Endothelial cell of umbilical vein (primary cell): Measurements from ENCODE around the gene NEO1.

Experiments used
- EZH2 ChIP-seq: IDR thresholded peaks from 2 replicates; pipeline ENCODE4 v1.6.1; 2012; ENCODE audit warnings: borderline replicate concordance, low read depth, mild to moderate bottlenecking, moderate library complexity, low read length, inconsistent platforms; ENCODE audit not compliant: severe bottlenecking
- JUN ChIP-seq: IDR thresholded peaks from 2 replicates; pipeline ENCODE4 v1.6.1; 2011; ENCODE audit warnings: borderline replicate concordance, low read depth; ENCODE audit not compliant: insufficient read length, insufficient read depth
- MYC ChIP-seq: IDR thresholded peaks from one replicate; pipeline ENCODE4 v1.6.1; 2011; ENCODE audit warnings: mild to moderate bottlenecking, low read depth, low read length
- POLR2A ChIP-seq: IDR thresholded peaks from 2 replicates; pipeline ENCODE4 v1.6.1; 2012; ENCODE audit warnings: low read depth, mild to moderate bottlenecking, control low read depth, low read length
- POLR2AphosphoS5 ChIP-seq: IDR thresholded peaks from 2 replicates; pipeline ENCODE4 v1.6.1; 2012; ENCODE audit warnings: low read depth, mild to moderate bottlenecking, control low read depth, low read length, moderate library complexity; ENCODE audit not compliant: insufficient read depth
- TF ChIP-seq, protein P1 (sequence below), 2 donors: IDR thresholded peaks; 1 replicate in 1 of 2; 2 replicates in 1 of 2; pipeline ENCODE4 v1.5.1; 2011; ENCODE audit warnings: low read length in 2 of 2, mild to moderate bottlenecking in 2 of 2, moderate library complexity in 2 of 2, control low read depth in 1 of 2, inconsistent platforms in 1 of 2, low read depth in 1 of 2; ENCODE audit not compliant: insufficient read depth in 1 of 2; ENCODE audit errors: extremely low read depth in 1 of 2
- TF ChIP-seq, protein P2 (sequence below): IDR thresholded peaks from 2 replicates; pipeline ENCODE4 v1.6.1; 2011; ENCODE audit not compliant: insufficient read depth, insufficient read length

DNA sequence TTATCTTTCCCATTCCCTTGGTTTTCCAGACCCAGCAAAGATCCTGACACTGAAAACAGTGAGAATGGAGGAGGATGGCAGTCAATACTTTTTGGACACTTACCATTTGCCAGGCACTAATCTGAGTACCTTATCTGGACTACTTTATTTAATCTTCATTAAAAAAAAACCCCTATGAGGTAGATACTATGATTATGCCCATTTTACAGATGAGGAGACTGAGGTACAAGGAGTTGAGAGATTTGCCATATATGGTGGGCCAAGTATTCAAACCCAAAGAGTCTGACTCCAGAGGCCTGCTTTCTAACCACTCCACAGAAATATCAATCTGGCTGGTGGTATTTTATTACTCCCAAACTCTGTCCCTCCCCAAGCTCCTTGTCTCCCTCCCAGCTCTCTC is 296.9 kb downstream of the NEO1 start:
- TF ChIP-seq MYC (no peak), POLR2A (no peak), JUN (no peak), POLR2AphosphoS5 (no peak), EZH2 (no peak)
- TF ChIP-seq, protein P1, sequence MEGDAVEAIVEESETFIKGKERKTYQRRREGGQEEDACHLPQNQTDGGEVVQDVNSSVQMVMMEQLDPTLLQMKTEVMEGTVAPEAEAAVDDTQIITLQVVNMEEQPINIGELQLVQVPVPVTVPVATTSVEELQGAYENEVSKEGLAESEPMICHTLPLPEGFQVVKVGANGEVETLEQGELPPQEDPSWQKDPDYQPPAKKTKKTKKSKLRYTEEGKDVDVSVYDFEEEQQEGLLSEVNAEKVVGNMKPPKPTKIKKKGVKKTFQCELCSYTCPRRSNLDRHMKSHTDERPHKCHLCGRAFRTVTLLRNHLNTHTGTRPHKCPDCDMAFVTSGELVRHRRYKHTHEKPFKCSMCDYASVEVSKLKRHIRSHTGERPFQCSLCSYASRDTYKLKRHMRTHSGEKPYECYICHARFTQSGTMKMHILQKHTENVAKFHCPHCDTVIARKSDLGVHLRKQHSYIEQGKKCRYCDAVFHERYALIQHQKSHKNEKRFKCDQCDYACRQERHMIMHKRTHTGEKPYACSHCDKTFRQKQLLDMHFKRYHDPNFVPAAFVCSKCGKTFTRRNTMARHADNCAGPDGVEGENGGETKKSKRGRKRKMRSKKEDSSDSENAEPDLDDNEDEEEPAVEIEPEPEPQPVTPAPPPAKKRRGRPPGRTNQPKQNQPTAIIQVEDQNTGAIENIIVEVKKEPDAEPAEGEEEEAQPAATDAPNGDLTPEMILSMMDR (IDR thresholded peaks at IDR 0.05; ENCODE audit: extremely low read depth in 1 of 2, insufficient read depth in 1 of 2, low read depth in 1 of 2, low read length in 2 of 2): no peak
- TF ChIP-seq, protein P2, sequence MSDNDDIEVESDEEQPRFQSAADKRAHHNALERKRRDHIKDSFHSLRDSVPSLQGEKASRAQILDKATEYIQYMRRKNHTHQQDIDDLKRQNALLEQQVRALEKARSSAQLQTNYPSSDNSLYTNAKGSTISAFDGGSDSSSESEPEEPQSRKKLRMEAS: no peak
